ENCODE data around the gene PATJ.
"Not testable (repeated sequence)": the region's sequence is repeated elsewhere in the genome, so short reads cannot be mapped to it uniquely, and the experiment has no call there.

The PATJ gene

DNA sequence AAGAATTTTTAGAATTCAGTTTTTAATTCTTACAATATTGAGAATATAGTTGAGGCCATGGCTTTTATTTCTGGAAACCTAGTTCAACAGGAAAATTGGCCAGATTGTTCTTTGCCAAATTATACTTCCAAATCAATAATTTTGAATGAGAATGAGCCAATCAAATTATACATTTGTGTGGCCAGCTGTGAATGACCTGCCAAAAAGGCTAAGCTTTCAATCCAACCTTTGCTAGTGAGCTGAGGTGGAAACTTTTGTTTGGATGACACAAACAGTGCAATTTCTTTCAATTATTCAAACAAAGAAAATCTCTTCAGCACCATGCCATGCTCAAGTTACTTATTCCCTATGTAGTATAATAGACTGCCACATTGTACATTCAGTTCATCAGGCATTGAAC is 167.8 kb downstream of the PATJ start:
- Mint-ChIP-seq H3K36me3 (ENCODE audit: low read depth) (peaks cover 8% of the 10 kb centered on the region), H3K9me3 (no peaks in the 10 kb centered on the region), H3K4me3 (no peak overlapping the region)

DNA sequence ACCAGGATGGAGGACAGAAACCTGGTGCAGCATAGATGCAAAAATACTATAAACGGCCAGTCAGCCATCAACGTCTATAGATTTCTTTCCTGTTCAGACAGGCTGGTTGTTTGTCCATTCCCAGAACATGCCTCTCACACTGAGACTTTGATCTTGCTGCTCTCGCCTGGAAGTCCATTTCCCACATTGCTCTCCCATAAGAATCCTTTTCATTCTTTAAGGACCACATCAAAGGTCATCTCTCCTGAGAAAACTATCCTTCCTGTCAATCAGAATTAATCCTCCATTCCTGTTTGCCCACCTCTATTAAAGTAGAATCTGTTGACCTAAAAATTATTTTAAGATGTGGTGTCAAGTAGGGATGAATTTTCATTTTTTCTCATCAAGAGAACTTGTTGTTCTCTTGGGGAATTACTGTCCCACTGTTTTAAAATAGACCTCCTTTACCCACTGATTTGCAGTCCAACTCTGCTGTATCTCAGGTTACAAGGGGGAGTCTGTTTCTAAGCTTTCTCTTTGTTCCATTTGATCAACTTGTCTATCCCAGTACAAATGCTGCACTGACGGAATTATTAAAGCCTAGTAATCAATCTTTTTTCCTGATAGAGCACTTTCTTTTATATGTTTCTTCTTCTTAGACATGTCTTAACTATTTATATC is 172.7 kb downstream of the PATJ start:
- Mint-ChIP-seq H3K9me3 (no peaks in the 10 kb centered on the region), H3K27ac (no peak overlapping the region), H3K4me1 (no peaks in the 10 kb centered on the region), H3K27me3 (no peaks in the 10 kb centered on the region), H3K4me3 (no peak overlapping the region), H3K36me3 (ENCODE audit: low read depth) (peaks cover 16% of the 10 kb centered on the region)
- DNase-seq = no peak
- ATAC-seq = no peak

More for the DNA sequence above, 167.8 kb downstream of the PATJ start:
- ATAC-seq (no peak), DNase-seq (no peak)
- H3K27ac Mint-ChIP-seq = no peak overlapping the region
- H3K4me1 Mint-ChIP-seq = no peaks in the 10 kb centered on the region
- H3K27me3 Mint-ChIP-seq = no peaks in the 10 kb centered on the region

DNA sequence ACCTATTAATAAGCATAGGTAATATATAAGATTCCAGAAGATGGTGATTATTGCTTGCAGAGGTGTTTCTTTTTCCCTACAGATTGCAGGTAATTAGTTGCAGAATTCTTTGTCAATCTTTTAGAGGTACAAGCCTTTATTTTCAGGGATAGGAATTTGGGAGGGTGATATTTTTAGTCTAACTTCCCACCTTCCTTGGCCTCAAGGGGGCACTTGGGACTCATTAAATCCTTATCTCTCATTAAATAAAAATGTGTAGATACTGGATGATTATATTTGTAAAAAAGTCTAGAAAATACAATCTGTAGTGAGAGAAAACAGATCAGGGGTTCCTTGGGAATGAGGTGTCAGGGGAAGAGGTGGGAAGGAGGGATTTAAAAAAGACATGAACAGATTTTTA is 179.2 kb downstream of the PATJ start:
- Mint-ChIP-seq H3K36me3 (ENCODE audit: low read depth) (peaks cover 13% of the 10 kb centered on the region), H3K4me3 (no peak overlapping the region), H3K27me3 (no peaks in the 10 kb centered on the region), H3K27ac (no peak overlapping the region), H3K9me3 (no peaks in the 10 kb centered on the region), H3K4me1 (no peaks in the 10 kb centered on the region)
- DNase-seq = no peak
- ATAC-seq = no peak

DNA sequence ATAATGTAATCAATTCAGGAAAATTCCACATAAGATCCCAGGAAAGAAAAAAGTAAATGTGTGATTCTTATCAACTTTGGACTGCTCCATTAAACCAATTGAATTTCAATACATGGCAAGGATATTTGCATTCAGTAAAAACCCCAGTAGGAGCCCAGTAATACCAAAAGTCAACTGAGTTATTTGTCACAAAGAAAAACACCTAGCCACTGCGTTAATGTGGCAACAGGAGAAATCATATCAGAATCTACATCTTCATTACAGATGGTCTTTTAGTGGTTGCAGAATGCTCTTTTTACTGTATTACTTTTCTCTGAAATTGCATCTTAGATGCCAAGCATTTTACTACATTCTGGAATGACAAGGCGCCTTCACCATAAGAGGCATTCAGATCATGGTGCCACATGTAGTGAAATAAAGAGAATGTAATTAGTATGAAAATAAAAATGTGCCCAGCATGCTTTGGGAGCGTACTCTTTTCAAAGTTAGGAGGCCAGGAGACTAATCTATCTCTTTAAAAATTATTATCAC is 180.7 kb downstream of the PATJ start:
- Mint-ChIP-seq H3K9me3 (no peaks in the 10 kb centered on the region), H3K4me3 (no peak overlapping the region), H3K4me1 (no peaks in the 10 kb centered on the region), H3K27me3 (no peaks in the 10 kb centered on the region), H3K36me3 (ENCODE audit: low read depth) (peaks cover 8% of the 10 kb centered on the region), H3K27ac (no peak overlapping the region)
- ATAC-seq (no peak), DNase-seq (no peak)

DNA sequence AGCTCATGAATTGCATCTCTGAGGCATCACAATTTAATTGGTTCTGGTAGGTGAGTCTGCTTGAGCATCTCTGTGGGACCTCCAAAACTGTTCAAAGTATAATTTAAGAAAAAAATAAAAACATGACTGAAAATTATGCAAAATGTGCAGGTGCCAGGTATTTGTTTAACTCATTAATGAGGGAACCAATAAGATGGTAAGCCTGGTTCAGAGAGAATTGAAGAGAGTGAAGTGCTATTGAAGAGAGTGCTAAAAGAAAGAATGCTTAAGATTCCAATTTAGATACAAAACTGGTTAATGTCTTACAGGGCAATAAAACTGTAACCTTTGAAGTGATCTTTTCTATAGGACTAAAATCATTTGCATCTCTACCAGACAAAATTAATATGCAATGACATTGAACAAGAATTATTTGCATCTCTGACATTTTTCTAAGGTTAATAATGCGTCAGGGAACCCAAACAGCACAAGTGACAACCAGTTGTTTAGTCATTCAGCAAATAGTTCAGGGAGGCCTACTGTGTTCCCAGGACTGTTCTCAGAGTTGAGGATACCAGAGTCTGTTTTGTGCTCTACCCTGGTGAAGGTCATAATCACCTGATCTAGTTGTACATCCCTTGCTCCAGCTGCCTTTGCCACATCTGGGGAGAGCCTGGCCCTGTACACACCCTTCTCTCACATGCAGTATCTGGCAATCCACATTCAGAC is 183.5 kb downstream of the PATJ start:
- ATAC-seq = no peak
- peaks cover 4% of the 10 kb centered on the region for H3K36me3 Mint-ChIP-seq (ENCODE audit: low read depth)
- H3K27me3 Mint-ChIP-seq = no peaks in the 10 kb centered on the region
- H3K4me1 Mint-ChIP-seq = no peaks in the 10 kb centered on the region
- H3K4me3 Mint-ChIP-seq = no peak overlapping the region
- no peaks in the 10 kb centered on the region for H3K9me3 Mint-ChIP-seq
- DNase-seq = no peak
- no peak overlapping the region for H3K27ac Mint-ChIP-seq

DNA sequence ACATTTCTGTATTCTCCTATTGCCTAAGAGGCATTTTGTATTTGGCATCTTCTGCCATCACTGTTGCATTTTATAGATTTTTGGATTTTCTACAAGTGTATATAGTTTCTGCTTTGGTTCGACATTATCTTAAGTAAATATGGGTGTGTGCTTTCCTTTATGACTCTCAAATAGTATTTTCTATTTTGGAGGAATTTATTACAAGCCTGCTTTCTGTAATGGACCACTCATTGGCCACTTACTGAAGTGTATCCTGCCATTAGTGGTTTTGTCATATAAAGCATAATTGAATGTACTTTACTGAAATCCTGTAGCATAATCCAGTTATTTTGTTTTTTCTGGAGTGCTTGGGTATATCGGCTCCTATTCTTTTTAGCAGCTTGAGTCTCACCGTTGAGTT is 184.3 kb downstream of the PATJ start:
- H3K36me3 Mint-ChIP-seq (ENCODE audit: low read depth) = peaks cover 1% of the 10 kb centered on the region
- no peaks in the 10 kb centered on the region for H3K4me1 Mint-ChIP-seq
- no peak overlapping the region for H3K4me3 Mint-ChIP-seq
- no peaks in the 10 kb centered on the region for H3K9me3 Mint-ChIP-seq
- no peak overlapping the region for H3K27ac Mint-ChIP-seq
- ATAC-seq (no peak), DNase-seq (no peak)
- H3K27me3 Mint-ChIP-seq = no peaks in the 10 kb centered on the region

DNA sequence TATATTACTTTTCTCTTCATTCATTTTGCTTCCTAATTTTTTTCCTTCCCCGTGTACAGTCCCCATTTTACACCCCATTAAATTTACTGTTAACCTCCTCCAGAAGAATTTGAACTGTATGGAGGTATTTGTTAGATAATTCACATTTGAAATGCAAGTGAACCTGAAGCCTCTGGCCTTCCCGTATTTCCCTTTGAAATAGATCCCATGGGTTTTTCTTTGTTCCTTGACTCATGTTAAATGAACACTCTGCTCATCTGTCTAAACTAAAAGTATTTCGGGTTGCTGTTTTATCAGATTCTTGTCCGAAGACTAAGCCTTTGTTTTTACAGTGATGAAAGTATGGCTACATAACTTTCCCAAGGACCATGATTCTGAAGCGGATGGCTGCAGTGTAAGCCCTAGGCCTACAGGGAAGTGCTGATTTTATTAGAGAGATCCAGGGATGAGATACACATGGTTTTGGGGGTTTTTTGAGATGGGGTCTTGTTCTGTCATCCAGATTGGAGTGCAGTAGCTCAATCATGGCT is 187.9 kb downstream of the PATJ start:
- H3K36me3 Mint-ChIP-seq (ENCODE audit: low read depth) = peaks cover 6% of the 10 kb centered on the region
- no peak overlapping the region for H3K4me3 Mint-ChIP-seq
- DNase-seq = no peak
- no peaks in the 10 kb centered on the region for H3K4me1 Mint-ChIP-seq
- no peaks in the 10 kb centered on the region for H3K27me3 Mint-ChIP-seq
- no peak for ATAC-seq
- H3K27ac Mint-ChIP-seq = no peak overlapping the region
- no peaks in the 10 kb centered on the region for H3K9me3 Mint-ChIP-seq

DNA sequence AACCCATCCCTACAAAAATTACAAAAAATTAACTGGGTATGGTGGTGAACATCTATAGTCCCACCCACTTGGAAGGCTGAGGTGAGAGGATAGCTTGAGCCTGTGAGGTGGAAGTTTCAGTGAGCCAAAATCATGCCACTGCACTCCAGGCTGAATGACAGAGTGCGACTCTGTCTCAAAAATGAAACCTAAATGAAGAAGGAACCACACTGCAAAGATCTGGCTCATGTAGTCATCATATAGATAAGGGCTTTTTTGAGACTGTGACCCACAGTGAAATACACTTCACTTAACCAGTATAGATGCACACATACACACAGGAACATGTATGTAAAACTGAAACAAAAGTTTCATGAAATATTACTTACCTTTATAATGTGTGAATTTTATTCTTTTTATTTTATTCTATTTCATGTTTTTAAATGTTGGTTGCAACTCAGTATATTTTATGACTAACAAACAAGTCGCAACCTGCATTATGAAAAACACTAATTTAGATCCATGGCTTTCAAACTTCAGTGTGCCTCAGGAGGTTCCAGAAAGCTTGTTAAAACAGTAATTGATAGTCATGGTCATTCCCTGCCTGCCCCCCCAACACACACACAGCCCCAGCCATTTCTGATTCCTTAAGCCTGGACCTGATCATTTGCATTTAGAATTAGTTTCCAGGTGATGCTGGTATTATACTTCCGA is 189.5 kb downstream of the PATJ start:
- H3K9me3 Mint-ChIP-seq = no peaks in the 10 kb centered on the region
- no peak overlapping the region for H3K27ac Mint-ChIP-seq
- DNase-seq (no peak), ATAC-seq (no peak)
- no peaks in the 10 kb centered on the region for H3K27me3 Mint-ChIP-seq
- H3K4me3 Mint-ChIP-seq = no peak overlapping the region
- H3K4me1 Mint-ChIP-seq = no peaks in the 10 kb centered on the region
- H3K36me3 Mint-ChIP-seq (ENCODE audit: low read depth) = peaks cover 6% of the 10 kb centered on the region

DNA sequence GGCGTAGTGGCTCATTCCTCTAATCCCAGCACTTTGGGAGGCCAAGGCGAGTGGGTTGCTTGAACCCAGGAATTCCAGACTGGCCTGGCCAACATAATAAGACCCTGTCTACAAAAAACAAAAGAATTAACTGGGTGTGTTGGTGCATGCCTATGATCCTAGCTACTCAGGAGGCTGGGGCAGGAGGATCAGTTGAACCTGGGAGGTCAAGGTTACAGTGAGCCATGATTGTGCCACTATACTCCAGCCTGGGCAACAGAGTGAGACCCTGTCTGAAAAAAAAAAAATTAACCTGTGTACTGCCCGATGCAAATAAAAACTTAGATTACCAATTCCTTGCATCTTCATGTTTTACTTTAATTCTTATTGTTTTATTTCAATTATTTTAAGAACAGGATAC is 193.2 kb downstream of the PATJ start:
- H3K4me1 Mint-ChIP-seq = no peaks in the 10 kb centered on the region
- no peak overlapping the region for H3K27ac Mint-ChIP-seq
- ATAC-seq (no peak), DNase-seq (no peak)
- no peak overlapping the region for H3K4me3 Mint-ChIP-seq
- no peaks in the 10 kb centered on the region for H3K9me3 Mint-ChIP-seq
- no peaks in the 10 kb centered on the region for H3K27me3 Mint-ChIP-seq
- H3K36me3 Mint-ChIP-seq (ENCODE audit: low read depth) = peaks cover 7% of the 10 kb centered on the region

DNA sequence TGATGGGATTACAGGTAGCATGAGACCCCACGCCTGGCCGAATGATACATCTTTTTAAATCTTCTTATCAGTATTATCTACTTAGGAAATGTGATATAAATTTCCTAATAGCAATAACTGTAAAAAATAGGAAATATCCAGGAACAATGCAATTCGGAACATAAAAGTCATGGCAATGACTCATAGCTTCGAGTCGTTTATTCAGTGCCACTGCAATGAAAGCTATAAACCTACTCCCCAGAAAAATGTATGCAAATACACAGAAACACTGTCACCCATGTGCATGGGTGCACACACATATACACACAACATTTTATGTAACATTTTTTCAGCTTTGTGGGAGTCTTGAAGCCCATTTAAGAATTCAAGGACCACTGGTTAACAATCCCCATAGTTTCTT is 194.6 kb downstream of the PATJ start:
- ATAC-seq (no peak), DNase-seq (no peak)
- peaks cover 7% of the 10 kb centered on the region for H3K36me3 Mint-ChIP-seq (ENCODE audit: low read depth)
- no peaks in the 10 kb centered on the region for H3K27me3 Mint-ChIP-seq
- H3K4me3 Mint-ChIP-seq = no peak overlapping the region
- H3K27ac Mint-ChIP-seq = no peak overlapping the region
- no peaks in the 10 kb centered on the region for H3K4me1 Mint-ChIP-seq
- no peaks in the 10 kb centered on the region for H3K9me3 Mint-ChIP-seq

DNA sequence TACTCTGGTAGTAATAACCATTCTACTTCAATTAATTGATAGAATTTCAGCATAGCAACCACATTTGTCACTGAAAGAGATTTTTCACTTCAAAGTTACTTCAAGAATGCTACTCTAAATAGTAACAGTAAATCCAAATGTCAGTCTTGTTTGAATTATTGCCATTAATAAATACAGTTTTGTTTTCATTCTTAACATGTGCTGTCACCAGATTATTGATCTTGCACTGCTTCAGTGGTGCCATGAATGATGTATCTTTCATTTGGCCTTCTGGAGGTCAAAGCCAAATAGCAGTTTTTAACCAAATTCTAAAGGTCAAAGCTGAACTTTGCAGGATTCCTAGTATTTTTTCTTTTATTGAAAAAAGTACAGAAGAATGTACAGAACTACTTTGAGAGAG is 199.5 kb downstream of the PATJ start:
- no peak for DNase-seq
- Mint-ChIP-seq H3K27me3 (no peaks in the 10 kb centered on the region), H3K27ac (no peak overlapping the region), H3K4me3 (no peak overlapping the region), H3K9me3 (peaks cover 4% of the 10 kb centered on the region), H3K36me3 (ENCODE audit: low read depth) (peaks cover 2% of the 10 kb centered on the region), H3K4me1 (no peaks in the 10 kb centered on the region)
- ATAC-seq = no peak

DNA sequence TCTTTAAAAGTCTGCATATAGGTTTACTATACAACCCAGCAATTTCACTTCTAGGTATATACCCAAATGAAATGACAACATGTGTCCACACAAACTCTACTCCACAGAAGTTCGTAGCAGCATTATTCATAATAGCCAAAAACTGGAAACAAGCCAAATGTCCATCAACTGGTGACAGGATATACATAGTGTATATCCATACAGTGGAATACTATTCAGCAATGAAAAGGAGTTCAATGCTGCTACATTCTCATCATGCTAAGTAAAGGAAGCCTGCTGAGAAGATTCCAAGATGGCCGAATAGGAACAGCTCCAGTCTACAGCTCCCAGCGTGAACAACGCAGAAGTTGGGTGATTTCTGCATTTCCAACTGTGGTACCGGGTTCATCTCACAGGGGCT is 200.6 kb downstream of the PATJ start:
- Mint-ChIP-seq H3K27ac (no peak overlapping the region), H3K27me3 (no peaks in the 10 kb centered on the region), H3K4me3 (no peak overlapping the region), H3K9me3 (peaks cover 4% of the 10 kb centered on the region), H3K36me3 (ENCODE audit: low read depth) (peaks cover 2% of the 10 kb centered on the region), H3K4me1 (no peaks in the 10 kb centered on the region)
- DNase-seq = no peak
- ATAC-seq = no peak

DNA sequence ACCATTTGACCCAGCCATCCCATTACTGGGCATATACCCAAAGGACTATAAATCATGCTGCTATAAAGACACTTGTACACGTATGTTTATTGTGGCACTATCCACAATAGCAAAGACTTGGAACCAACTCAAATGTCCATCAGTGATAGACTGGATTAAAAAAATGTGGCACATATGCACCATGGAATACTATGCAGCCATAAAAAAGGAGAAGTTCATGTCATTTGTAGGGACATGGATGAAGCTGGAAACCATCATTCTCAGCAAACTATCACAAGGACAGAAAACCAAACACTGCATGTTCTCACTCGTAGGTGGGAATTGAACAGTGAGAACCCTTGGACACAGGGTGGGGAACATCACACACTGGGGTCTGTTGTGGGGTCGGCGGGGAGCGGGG is 206.4 kb downstream of the PATJ start:
- not testable (repeated sequence) for H3K27ac Mint-ChIP-seq; ATAC-seq; H3K4me3 Mint-ChIP-seq; H3K27me3 Mint-ChIP-seq; H3K9me3 Mint-ChIP-seq; H3K4me1 Mint-ChIP-seq; H3K36me3 Mint-ChIP-seq (ENCODE audit: low read depth); DNase-seq

DNA sequence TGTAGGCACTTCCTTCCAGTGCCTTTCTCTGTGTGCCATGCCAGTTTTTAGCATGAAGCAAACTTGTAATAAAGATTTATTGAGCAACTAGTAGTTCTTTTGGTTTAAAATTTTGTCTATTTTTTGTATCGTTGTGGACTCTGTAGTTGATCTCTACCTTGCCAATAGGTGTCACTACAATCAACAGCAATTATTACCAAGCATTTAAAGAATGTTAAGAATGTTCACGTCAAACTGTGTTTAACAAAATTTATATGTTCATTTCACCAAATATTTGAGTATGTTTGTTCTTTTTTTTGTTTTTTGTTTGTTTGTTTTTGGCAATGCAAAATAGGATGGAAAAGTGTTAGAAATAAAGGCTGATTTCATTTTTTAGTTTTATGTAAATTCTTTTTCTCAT is 208.1 kb downstream of the PATJ start:
- Mint-ChIP-seq H3K27me3 (no peaks in the 10 kb centered on the region), H3K4me1 (no peaks in the 10 kb centered on the region), H3K9me3 (no peaks in the 10 kb centered on the region), H3K4me3 (no peak overlapping the region), H3K27ac (no peak overlapping the region), H3K36me3 (ENCODE audit: low read depth) (no peaks in the 10 kb centered on the region)
- DNase-seq (no peak), ATAC-seq (no peak)
